ENCODE measurements around the gene HOXD4.

The HOXD4 gene

GRCh38 chr2:176158855-176159662 is 7.7 kb downstream of the HOXD4 start:
- DNase-seq, result no peak

- DNase-seq, result no peak
Observed at GRCh38 chr2:176159663-176160250, 8.4 kb downstream of the HOXD4 start.

GRCh38 chr2:176160251-176160985 is 9.1 kb downstream of the HOXD4 start:
- no peak for DNase-seq

GRCh38 chr2:176160986-176161824 is 9.9 kb downstream of the HOXD4 start:
- DNase-seq, result no peak

GRCh38 chr2:176161825-176162626 is 10.7 kb downstream of the HOXD4 start:
- DNase-seq, result peak; percentile 79

- DNase-seq, result no peak
Observed at GRCh38 chr2:176162911-176163671, 11.7 kb downstream of the HOXD4 start.

GRCh38 chr2:176163672-176164056 is 12.3 kb downstream of the HOXD4 start:
- DNase-seq, result no peak

GRCh38 chr2:176164201-176164600 is 12.9 kb downstream of the HOXD4 start:
- DNase-seq, result no peak

- no peak for DNase-seq
Observed at GRCh38 chr2:176164611-176165369, 13.4 kb downstream of the HOXD4 start.

GRCh38 chr2:176165370-176166050 is 14.2 kb downstream of the HOXD4 start:
- no peak for DNase-seq

GRCh38 chr2:176166272-176166671 is 14.9 kb downstream of the HOXD4 start:
- no peak for DNase-seq

- no peak for DNase-seq
Observed at GRCh38 chr2:176167398-176167797, 16.0 kb downstream of the HOXD4 start.

- DNase-seq, result no peak
Observed at GRCh38 chr2:176169181-176169580, 17.8 kb downstream of the HOXD4 start.

- DNase-seq, result no peak
Observed at GRCh38 chr2:176169711-176170110, 18.4 kb downstream of the HOXD4 start.

- no peak for DNase-seq
Observed at GRCh38 chr2:176170602-176171305, 19.4 kb downstream of the HOXD4 start.

GRCh38 chr2:176171351-176172006 is 20.1 kb downstream of the HOXD4 start:
- DNase-seq, result no peak

- no peak for DNase-seq
Observed at GRCh38 chr2:176172007-176172894, 20.9 kb downstream of the HOXD4 start.
